ENCODE results near the gene CIP2A. TPM values are rescaled to one million over a fixed set of nuclear protein-coding genes. Genes with fewer than 3 reads are reported as not detected.

The CIP2A gene
- total and polyA plus RNA-seq, 9 donors, result 1.7 to 6.3 (median 4.3) TPM

- Histone ChIP-seq H3K36me3 (no peaks in the 10 kb centered on the region), H3K4me1 (ENCODE audit: insufficient read depth) (no peaks in the 10 kb centered on the region), H3K4me3 (no peak overlapping the region), H3K27ac (no peak overlapping the region), H3K27me3 (no peaks in the 10 kb centered on the region), H3K9me3 (no peaks in the 10 kb centered on the region)
- DNase-seq, result no peak
- 96 to 98% (median 96%) methylated on average over 1 of the region's 1 CpG for WGBS, 3 donors
- intact Hi-C loops (cut with DNase I), result no loop called here
- no peak for TF ChIP-seq CTCF (IDR thresholded peaks at IDR 0.05)
- no peak for TF ChIP-seq EP300 (IDR thresholded peaks at IDR 0.05)
- TF ChIP-seq POLR2A (IDR thresholded peaks at IDR 0.05), result no peak
These were observed 21.4 kb upstream of the CIP2A start for GRCh38 chr3:108610651-108611050.

GRCh38 chr3:108608750-108609149 is 19.5 kb upstream of the CIP2A start:
- no peak overlapping the region for H3K4me3 ChIP-seq
- no peak for TF ChIP-seq EP300 (IDR thresholded peaks at IDR 0.05)
- no peak for TF ChIP-seq POLR2A (IDR thresholded peaks at IDR 0.05)
- H3K4me1 ChIP-seq (ENCODE audit: insufficient read depth), result no peaks in the 10 kb centered on the region
- DNase-seq, result no peak
- WGBS, 3 donors, result 83 to 91% (median 87%) methylated on average over 4 of the region's 4 CpGs
- H3K27me3 ChIP-seq, result no peaks in the 10 kb centered on the region
- H3K36me3 ChIP-seq, result no peaks in the 10 kb centered on the region
- no peak overlapping the region for H3K27ac ChIP-seq
- intact Hi-C loops (cut with DNase I), result no loop called here
- H3K9me3 ChIP-seq, result no peaks in the 10 kb centered on the region

GRCh38 chr3:108605491-108605890 is 16.3 kb upstream of the CIP2A start:
- no peak for DNase-seq
- no peak for TF ChIP-seq CTCF (IDR thresholded peaks at IDR 0.05)
- no peak for TF ChIP-seq EP300 (IDR thresholded peaks at IDR 0.05)
- TF ChIP-seq POLR2A (IDR thresholded peaks at IDR 0.05), result no peak
- intact Hi-C loops (cut with DNase I), result no loop called here
- H3K9me3 ChIP-seq, result no peaks in the 10 kb centered on the region
- H3K36me3 ChIP-seq, result no peaks in the 10 kb centered on the region
- WGBS, 3 donors, result 72 to 80% (median 74%) methylated on average over 4 of the region's 4 CpGs
- H3K27ac ChIP-seq, result no peak overlapping the region
- H3K4me1 ChIP-seq (ENCODE audit: insufficient read depth), result no peaks in the 10 kb centered on the region
- H3K27me3 ChIP-seq, result no peaks in the 10 kb centered on the region
- no peak overlapping the region for H3K4me3 ChIP-seq

- Histone ChIP-seq H3K27me3 (no peaks in the 10 kb centered on the region), H3K4me1 (ENCODE audit: insufficient read depth) (no peaks in the 10 kb centered on the region), H3K36me3 (no peaks in the 10 kb centered on the region), H3K9me3 (no peaks in the 10 kb centered on the region), H3K4me3 (no peak overlapping the region), H3K27ac (no peak overlapping the region)
- TF ChIP-seq EP300 (IDR thresholded peaks at IDR 0.05) (no peak), CTCF (IDR thresholded peaks at IDR 0.05) (no peak), POLR2A (IDR thresholded peaks at IDR 0.05) (no peak)
- intact Hi-C loops (cut with DNase I), result no loop called here
- WGBS, 3 donors, result 91 to 94% (median 92%) methylated on average over 2 of the region's 2 CpGs
- no peak for DNase-seq
These were observed 15.8 kb upstream of the CIP2A start for GRCh38 chr3:108605028-108605427.

GRCh38 chr3:108603691-108604090 is 14.5 kb upstream of the CIP2A start:
- DNase-seq, result no peak
- Histone ChIP-seq H3K36me3 (no peaks in the 10 kb centered on the region), H3K4me1 (ENCODE audit: insufficient read depth) (no peaks in the 10 kb centered on the region), H3K27me3 (no peaks in the 10 kb centered on the region), H3K9me3 (no peaks in the 10 kb centered on the region), H3K27ac (no peak overlapping the region), H3K4me3 (no peak overlapping the region)
- TF ChIP-seq EP300 (IDR thresholded peaks at IDR 0.05) (no peak), POLR2A (IDR thresholded peaks at IDR 0.05) (no peak), CTCF (IDR thresholded peaks at IDR 0.05) (no peak)
- intact Hi-C loops (cut with DNase I), result no loop called here
